ENCODE data around the gene MPPED1. TPM values are rescaled to one million over a fixed set of nuclear protein-coding genes. Genes with fewer than 3 reads are reported as not detected.

Gene MPPED1
- total RNA-seq, 2 donors from 2014 or later: not detected

DNA sequence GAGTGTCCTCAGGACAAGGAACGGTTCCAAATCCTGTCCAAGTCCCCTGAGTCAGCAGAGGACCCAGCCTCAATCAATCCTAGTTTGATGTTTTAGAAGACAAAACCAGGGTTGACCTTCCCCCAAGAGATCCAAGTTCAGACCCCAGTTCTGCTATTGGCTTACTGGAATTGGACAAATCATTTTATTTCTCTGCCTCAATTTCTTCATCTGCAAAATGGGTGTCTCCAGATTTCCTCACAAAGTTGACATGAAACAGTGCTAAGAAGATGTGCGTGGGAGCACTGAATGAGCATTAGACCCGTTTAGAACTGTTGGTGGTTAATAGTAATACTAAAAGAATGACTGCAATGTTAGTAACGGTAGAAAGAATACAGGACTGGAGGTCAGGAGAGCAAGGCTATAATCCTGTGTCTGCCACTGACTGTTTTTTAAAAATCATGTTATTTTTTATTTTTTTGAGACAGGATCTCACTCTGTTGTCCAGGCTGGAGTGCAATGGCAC, 35.8 kb upstream of the MPPED1 start:
- intact Hi-C loops (cut with DNase I): no loop called here
- no peaks in the 10 kb centered on the region for H3K36me3 ChIP-seq (replicated peaks in 1 of 2; ENCODE audit: insufficient read depth in 1 of 2, low read depth in 2 of 2)
- H3K4me1 ChIP-seq: peaks cover 29% of the 10 kb centered on the region
- no peak for DNase-seq
- 86 to 87% methylated on average over 4 of the region's 4 CpGs for WGBS, 2 donors
- no peak overlapping the region for H3K4me3 ChIP-seq
- no peaks in the 10 kb centered on the region for H3K9me3 ChIP-seq
- H3K27me3 ChIP-seq: peaks cover 0 to 5% of the 10 kb centered on the region in 2 donors
- no peak overlapping the region for H3K27ac ChIP-seq
- TF ChIP-seq, protein P1, sequence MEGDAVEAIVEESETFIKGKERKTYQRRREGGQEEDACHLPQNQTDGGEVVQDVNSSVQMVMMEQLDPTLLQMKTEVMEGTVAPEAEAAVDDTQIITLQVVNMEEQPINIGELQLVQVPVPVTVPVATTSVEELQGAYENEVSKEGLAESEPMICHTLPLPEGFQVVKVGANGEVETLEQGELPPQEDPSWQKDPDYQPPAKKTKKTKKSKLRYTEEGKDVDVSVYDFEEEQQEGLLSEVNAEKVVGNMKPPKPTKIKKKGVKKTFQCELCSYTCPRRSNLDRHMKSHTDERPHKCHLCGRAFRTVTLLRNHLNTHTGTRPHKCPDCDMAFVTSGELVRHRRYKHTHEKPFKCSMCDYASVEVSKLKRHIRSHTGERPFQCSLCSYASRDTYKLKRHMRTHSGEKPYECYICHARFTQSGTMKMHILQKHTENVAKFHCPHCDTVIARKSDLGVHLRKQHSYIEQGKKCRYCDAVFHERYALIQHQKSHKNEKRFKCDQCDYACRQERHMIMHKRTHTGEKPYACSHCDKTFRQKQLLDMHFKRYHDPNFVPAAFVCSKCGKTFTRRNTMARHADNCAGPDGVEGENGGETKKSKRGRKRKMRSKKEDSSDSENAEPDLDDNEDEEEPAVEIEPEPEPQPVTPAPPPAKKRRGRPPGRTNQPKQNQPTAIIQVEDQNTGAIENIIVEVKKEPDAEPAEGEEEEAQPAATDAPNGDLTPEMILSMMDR (IDR thresholded peaks at IDR 0.05): no peak
- TF ChIP-seq POLR2A (IDR thresholded peaks at IDR 0.05): no peak
- no peak for ATAC-seq

DNA sequence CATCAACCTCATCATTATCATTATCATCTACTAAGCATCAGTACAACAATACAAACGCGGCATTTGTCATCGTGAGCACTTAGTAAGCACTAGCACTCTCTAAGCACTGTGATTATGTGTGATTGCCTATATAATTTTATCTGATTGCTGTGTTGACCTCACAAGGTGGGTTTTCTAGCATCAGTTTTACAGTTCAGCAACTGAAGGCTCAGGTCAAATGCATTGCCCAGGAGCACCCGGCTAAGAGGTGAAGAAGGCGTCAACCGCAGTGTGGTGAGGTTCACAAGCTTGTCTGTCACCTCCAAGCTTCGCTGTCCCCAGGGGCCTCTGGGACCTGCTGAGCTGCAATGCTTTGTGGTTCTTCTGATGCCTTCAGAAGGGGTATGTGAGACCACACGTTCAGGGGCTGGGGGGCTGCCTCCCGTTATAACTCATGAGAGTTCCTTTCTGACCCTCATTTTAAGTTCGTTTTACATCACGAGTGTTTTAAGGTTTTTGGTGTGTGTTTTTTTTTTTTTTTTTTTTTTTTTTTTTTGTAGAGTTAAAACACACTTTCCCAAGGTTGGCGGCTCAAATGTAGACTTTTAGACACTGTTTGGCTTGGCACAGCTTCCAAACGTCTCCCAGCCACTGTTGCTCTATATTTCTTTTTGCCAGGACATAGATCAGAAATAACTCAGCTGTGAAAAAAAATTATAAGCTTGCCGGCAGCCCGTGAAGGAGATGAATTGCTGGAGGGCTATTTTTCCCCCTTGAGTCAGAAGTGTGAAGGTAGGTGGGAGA, 34.9 kb upstream of the MPPED1 start:
- H3K36me3 ChIP-seq (replicated peaks in 1 of 2; ENCODE audit: insufficient read depth in 1 of 2, low read depth in 2 of 2): no peaks in the 10 kb centered on the region
- WGBS, 2 donors: 23 to 29% methylated on average over 15 of the region's 15 CpGs
- ATAC-seq (peak; percentile 65), DNase-seq (peak; percentile 40 to 73 (median 58))
- TF ChIP-seq, protein P1 (IDR thresholded peaks at IDR 0.05): no peak
- peak overlapping the region in 3 of 4 donors; percentile 31 to 71 (median 64) for H3K27ac ChIP-seq
- H3K27me3 ChIP-seq: no peaks in the 10 kb centered on the region
- H3K9me3 ChIP-seq: no peaks in the 10 kb centered on the region
- intact Hi-C loops (cut with DNase I): no loop called here
- no peak overlapping the region for H3K4me3 ChIP-seq
- H3K4me1 ChIP-seq: peaks cover 29% of the 10 kb centered on the region

DNA sequence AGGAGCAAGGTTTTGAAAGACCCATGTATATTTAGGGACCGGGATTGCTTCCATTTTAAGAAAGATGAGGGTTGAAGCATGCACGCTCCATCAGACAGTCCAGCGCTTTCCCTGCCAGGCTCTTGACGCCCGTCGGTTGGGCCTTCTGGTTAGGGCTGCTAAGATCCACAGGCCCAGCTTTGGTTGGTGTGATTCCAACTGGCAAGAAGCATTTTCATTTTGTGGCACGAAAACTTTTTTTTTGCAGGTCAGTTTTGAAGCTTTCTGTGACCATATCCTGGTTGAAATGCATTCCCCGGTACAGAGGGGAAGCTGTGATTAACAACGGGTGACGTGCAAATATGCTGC, 34.3 kb upstream of the MPPED1 start:
- Histone ChIP-seq H3K9me3 (no peaks in the 10 kb centered on the region), H3K27me3 (no peaks in the 10 kb centered on the region), H3K27ac (peak overlapping the region in 3 of 4 donors; percentile 31 to 71 (median 64)), H3K4me3 (no peak overlapping the region), H3K4me1 (peaks cover 29% of the 10 kb centered on the region), H3K36me3 (replicated peaks in 1 of 2; ENCODE audit: insufficient read depth in 1 of 2, low read depth in 2 of 2) (no peaks in the 10 kb centered on the region)
- DNase-seq (peak in 2 of 4 donors; percentile 19 to 26), ATAC-seq (peak; percentile 7)
- intact Hi-C loops (cut with DNase I): no loop called here
- no peak for TF ChIP-seq POLR2A (IDR thresholded peaks at IDR 0.05)
- TF ChIP-seq, protein P1 (IDR thresholded peaks at IDR 0.05): no peak
- WGBS, 2 donors: 24 to 33% methylated on average over 6 to 10 of the region's 10 CpGs

DNA sequence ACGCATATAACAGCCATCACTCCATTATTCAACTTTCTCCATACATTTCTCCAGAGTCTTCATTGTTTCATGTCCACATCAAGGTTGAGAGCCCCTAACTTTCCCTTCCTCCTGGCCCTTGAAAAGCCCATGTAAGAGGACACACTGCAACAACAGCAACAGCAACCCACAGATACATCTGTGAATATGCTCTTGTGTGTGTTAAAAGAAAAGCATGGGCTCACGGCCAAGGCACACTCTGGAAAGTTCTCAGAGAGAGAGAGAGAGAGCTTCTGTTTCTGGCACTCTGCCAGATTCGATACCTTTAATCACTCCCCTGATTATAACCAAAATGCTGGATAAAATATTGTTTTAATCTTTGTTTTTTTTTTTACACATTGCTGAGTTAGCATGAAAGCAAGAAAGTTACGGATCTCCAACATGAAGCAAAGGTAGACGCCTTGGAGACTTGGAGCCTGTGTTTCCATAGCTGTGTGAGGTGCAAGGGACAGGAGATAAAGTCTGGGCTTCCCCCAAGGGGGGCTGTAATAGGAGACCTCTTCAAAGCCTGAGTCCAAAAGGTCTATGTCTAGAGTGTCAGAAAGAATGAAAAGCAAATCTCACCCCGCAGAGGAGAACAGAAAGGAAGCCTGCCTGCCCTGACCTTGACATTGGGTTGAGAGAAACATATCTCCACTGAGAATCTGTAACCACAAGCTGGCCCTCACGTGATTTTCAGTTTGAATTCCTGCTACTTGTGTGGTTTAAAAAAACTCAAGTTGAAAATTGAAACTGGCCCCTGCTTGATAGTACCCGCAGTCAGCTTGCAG, 33.7 kb upstream of the MPPED1 start:
- peaks cover 29% of the 10 kb centered on the region for H3K4me1 ChIP-seq
- TF ChIP-seq POLR2A (IDR thresholded peaks at IDR 0.05): no peak
- TF ChIP-seq, protein P1 (IDR thresholded peaks at IDR 0.05): no peak
- peak; percentile 65 to 85 (median 74) for DNase-seq
- H3K4me3 ChIP-seq: no peak overlapping the region
- H3K27me3 ChIP-seq: no peaks in the 10 kb centered on the region
- ATAC-seq: peak; percentile 78
- no peaks in the 10 kb centered on the region for H3K36me3 ChIP-seq (replicated peaks in 1 of 2; ENCODE audit: insufficient read depth in 1 of 2, low read depth in 2 of 2)
- intact Hi-C loops (cut with DNase I): no loop called here
- peak overlapping the region in 3 of 4 donors; percentile 31 to 71 (median 64) for H3K27ac ChIP-seq
- no peaks in the 10 kb centered on the region for H3K9me3 ChIP-seq
- WGBS, 2 donors: 7 to 8% methylated on average over 8 of the region's 8 CpGs

Measured in body of pancreas (tissue), 4 donors.